ENCODE results near the gene KRT1.

The KRT1 gene

GRCh38 chr12:52689239-52689638, 9.0 kb upstream of the KRT1 start:
- Histone ChIP-seq H3K9me3 (ENCODE audit: control insufficient read depth, low read depth, low read length) (no peaks in the 10 kb centered on the region), H3K4me1 (ENCODE audit: control insufficient read depth, low read depth, low read length) (peaks cover 6% of the 10 kb centered on the region), H3K4me3 (ENCODE audit: low read length) (no peak overlapping the region), H3K36me3 (ENCODE audit: control insufficient read depth, low read depth, low read length) (no peaks in the 10 kb centered on the region), H3K27me3 (ENCODE audit: control insufficient read depth, insufficient read depth, low read length) (peaks cover 27% of the 10 kb centered on the region), H3K27ac (ENCODE audit: low read length) (no peak overlapping the region), H3K9ac (ENCODE audit: low read length) (no peak overlapping the region)

- no peak overlapping the region for H3K27ac ChIP-seq (ENCODE audit: low read length)
- peaks cover 27% of the 10 kb centered on the region for H3K27me3 ChIP-seq (ENCODE audit: control insufficient read depth, insufficient read depth, low read length)
- no peaks in the 10 kb centered on the region for H3K9me3 ChIP-seq (ENCODE audit: control insufficient read depth, low read depth, low read length)
- H3K36me3 ChIP-seq (ENCODE audit: control insufficient read depth, low read depth, low read length) = no peaks in the 10 kb centered on the region
- H3K4me1 ChIP-seq (ENCODE audit: control insufficient read depth, low read depth, low read length) = peaks cover 6% of the 10 kb centered on the region
- H3K4me3 ChIP-seq (ENCODE audit: low read length) = no peak overlapping the region
- no peak overlapping the region for H3K9ac ChIP-seq (ENCODE audit: low read length)
Measured at GRCh38 chr12:52688481-52688880, 8.3 kb upstream of the KRT1 start.

DNA sequence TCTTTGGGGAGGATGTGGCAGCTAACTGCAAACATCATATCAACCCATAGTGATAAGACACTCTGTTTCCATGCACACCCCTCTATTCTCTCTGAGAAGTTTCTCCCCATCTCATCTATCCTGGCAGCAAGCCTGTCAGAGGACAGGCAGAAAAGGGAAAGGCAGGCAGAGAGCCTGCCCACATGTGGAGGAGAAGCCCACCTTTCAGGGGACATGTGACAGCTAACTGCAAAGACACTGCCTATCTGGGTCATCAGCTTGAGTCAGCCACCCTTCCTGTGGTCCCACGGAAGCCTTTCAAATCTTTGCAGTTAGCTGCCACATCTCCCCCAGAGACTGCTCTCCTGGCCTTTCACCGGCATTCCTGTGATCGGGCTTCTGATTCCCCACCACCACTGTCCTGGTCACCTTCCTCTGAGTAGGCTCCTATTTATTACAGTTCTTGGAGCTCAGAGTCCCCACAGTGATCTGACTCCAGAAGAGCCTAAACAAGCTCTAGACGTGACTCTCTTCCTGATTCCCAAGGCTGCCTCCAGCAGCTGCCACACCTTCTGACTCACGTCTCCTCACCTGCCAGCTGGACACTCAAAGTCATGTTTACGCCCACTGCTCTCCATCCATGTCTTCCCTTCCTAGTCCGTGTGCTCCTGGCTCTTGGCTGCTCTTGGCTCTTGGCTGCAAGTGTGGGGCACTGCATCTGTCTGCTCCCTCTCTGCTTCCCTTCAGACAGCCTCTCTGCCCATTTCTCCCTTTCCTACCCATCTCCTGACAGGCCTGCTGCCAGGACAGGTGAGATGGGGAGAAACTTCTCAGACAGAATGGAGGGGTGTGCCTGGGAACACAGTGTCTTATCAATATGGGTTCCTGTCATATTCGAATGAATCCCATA, 7.5 kb upstream of the KRT1 start:
- Histone ChIP-seq H3K27ac (ENCODE audit: low read length) (no peak overlapping the region), H3K4me3 (ENCODE audit: low read length) (no peak overlapping the region), H3K36me3 (ENCODE audit: control insufficient read depth, low read depth, low read length) (no peaks in the 10 kb centered on the region), H3K27me3 (ENCODE audit: control insufficient read depth, insufficient read depth, low read length) (peaks cover 27% of the 10 kb centered on the region), H3K9ac (ENCODE audit: low read length) (no peak overlapping the region), H3K4me1 (ENCODE audit: control insufficient read depth, low read depth, low read length) (peaks cover 6% of the 10 kb centered on the region), H3K9me3 (ENCODE audit: control insufficient read depth, low read depth, low read length) (no peaks in the 10 kb centered on the region)

GRCh38 chr12:52686756-52687487, 6.7 kb upstream of the KRT1 start:
- Histone ChIP-seq H3K9ac (ENCODE audit: low read length) (no peak overlapping the region), H3K27me3 (ENCODE audit: control insufficient read depth, insufficient read depth, low read length) (peaks cover 24% of the 10 kb centered on the region), H3K4me1 (ENCODE audit: control insufficient read depth, low read depth, low read length) (peaks cover 6% of the 10 kb centered on the region), H3K36me3 (ENCODE audit: control insufficient read depth, low read depth, low read length) (no peaks in the 10 kb centered on the region), H3K27ac (ENCODE audit: low read length) (no peak overlapping the region), H3K9me3 (ENCODE audit: control insufficient read depth, low read depth, low read length) (no peaks in the 10 kb centered on the region), H3K4me3 (ENCODE audit: low read length) (no peak overlapping the region)

DNA sequence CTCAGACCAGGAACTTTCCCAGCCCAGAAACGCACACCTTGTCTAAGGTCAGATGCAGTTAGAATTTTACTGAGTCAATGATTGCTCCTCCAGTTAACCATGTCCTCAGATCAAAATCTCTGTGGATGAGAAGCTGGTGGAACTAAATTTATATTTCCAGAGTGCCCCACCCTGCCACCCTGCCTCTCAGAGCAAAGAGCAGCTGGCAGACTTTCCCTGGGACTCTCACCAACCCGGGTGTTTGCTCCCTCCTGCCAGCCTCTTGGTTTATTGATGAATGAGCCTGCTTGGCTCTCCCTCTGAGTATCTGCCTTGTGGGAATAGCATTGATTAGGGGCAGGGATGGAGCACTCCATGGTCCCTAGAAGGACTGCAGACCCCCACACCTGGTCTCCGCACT, 5.9 kb upstream of the KRT1 start:
- H3K9me3 ChIP-seq (ENCODE audit: control insufficient read depth, low read depth, low read length) = no peaks in the 10 kb centered on the region
- H3K4me1 ChIP-seq (ENCODE audit: control insufficient read depth, low read depth, low read length) = peaks cover 6% of the 10 kb centered on the region
- H3K27ac ChIP-seq (ENCODE audit: low read length) = no peak overlapping the region
- H3K9ac ChIP-seq (ENCODE audit: low read length) = no peak overlapping the region
- H3K4me3 ChIP-seq (ENCODE audit: low read length) = no peak overlapping the region
- H3K27me3 ChIP-seq (ENCODE audit: control insufficient read depth, insufficient read depth, low read length) = peaks cover 16% of the 10 kb centered on the region
- no peaks in the 10 kb centered on the region for H3K36me3 ChIP-seq (ENCODE audit: control insufficient read depth, low read depth, low read length)

- no peaks in the 10 kb centered on the region for H3K36me3 ChIP-seq (ENCODE audit: control insufficient read depth, low read depth, low read length)
- peaks cover 1% of the 10 kb centered on the region for H3K4me1 ChIP-seq (ENCODE audit: control insufficient read depth, low read depth, low read length)
- H3K9me3 ChIP-seq (ENCODE audit: control insufficient read depth, low read depth, low read length) = no peaks in the 10 kb centered on the region
- H3K27ac ChIP-seq (ENCODE audit: low read length) = no peak overlapping the region
- no peak overlapping the region for H3K9ac ChIP-seq (ENCODE audit: low read length)
- H3K27me3 ChIP-seq (ENCODE audit: control insufficient read depth, insufficient read depth, low read length) = peaks cover 10% of the 10 kb centered on the region
- no peak overlapping the region for H3K4me3 ChIP-seq (ENCODE audit: low read length)
Measured at GRCh38 chr12:52685406-52685890, 5.2 kb upstream of the KRT1 start.

- no peaks in the 10 kb centered on the region for H3K27me3 ChIP-seq (ENCODE audit: control insufficient read depth, insufficient read depth, low read length)
- H3K27ac ChIP-seq (ENCODE audit: low read length) = no peak overlapping the region
- H3K4me3 ChIP-seq (ENCODE audit: low read length) = no peak overlapping the region
- no peaks in the 10 kb centered on the region for H3K9me3 ChIP-seq (ENCODE audit: control insufficient read depth, low read depth, low read length)
- no peaks in the 10 kb centered on the region for H3K36me3 ChIP-seq (ENCODE audit: control insufficient read depth, low read depth, low read length)
- no peaks in the 10 kb centered on the region for H3K4me1 ChIP-seq (ENCODE audit: control insufficient read depth, low read depth, low read length)
- H3K9ac ChIP-seq (ENCODE audit: low read length) = no peak overlapping the region
Measured at GRCh38 chr12:52684431-52684830, 4.2 kb upstream of the KRT1 start.

- Histone ChIP-seq H3K4me1 (ENCODE audit: control insufficient read depth, low read depth, low read length) (no peaks in the 10 kb centered on the region), H3K27ac (ENCODE audit: low read length) (no peak overlapping the region), H3K36me3 (ENCODE audit: control insufficient read depth, low read depth, low read length) (no peaks in the 10 kb centered on the region), H3K4me3 (ENCODE audit: low read length) (no peak overlapping the region), H3K27me3 (ENCODE audit: control insufficient read depth, insufficient read depth, low read length) (no peaks in the 10 kb centered on the region), H3K9ac (ENCODE audit: low read length) (no peak overlapping the region), H3K9me3 (ENCODE audit: control insufficient read depth, low read depth, low read length) (no peaks in the 10 kb centered on the region)
Measured at GRCh38 chr12:52683575-52684300, 3.5 kb upstream of the KRT1 start.

DNA sequence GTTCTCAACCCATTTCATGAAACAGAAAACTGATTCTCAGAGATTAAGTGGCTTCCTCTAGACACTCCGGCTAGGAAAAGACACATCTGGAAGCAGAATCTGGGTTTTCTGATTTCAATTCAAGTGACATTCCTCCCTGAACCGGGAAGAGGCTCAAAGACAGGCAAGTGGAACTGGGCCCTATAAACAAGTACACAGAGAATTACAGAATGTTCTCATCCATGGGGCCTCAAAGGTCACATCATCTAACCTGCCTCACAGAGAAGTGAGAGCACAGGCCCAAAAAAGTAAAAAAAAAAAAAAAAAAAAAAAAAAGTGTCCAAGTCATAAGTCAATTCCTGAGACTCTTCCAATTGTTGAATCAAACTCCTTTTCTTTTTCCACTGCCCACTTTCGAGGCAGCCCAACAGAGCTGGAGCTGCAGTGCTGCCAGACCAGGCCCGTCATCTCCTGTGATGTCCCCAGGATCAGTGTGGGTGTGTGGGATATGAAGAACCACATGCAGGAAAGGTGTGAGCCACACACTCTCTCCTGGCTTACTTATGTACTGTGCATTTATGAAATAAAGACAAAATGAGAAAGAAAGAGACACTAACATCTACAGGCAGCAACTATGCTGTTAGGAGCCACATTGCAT, 2.8 kb upstream of the KRT1 start:
- Histone ChIP-seq H3K4me1 (ENCODE audit: control insufficient read depth, low read depth, low read length) (no peaks in the 10 kb centered on the region), H3K27ac (ENCODE audit: low read length) (no peak overlapping the region), H3K36me3 (ENCODE audit: control insufficient read depth, low read depth, low read length) (no peaks in the 10 kb centered on the region), H3K9me3 (ENCODE audit: control insufficient read depth, low read depth, low read length) (no peaks in the 10 kb centered on the region), H3K27me3 (ENCODE audit: control insufficient read depth, insufficient read depth, low read length) (no peaks in the 10 kb centered on the region), H3K4me3 (ENCODE audit: low read length) (no peak overlapping the region), H3K9ac (ENCODE audit: low read length) (no peak overlapping the region)

GRCh38 chr12:52682381-52682660, 2.1 kb upstream of the KRT1 start:
- no peak overlapping the region for H3K4me3 ChIP-seq (ENCODE audit: low read length)
- no peaks in the 10 kb centered on the region for H3K4me1 ChIP-seq (ENCODE audit: control insufficient read depth, low read depth, low read length)
- H3K9ac ChIP-seq (ENCODE audit: low read length) = no peak overlapping the region
- no peaks in the 10 kb centered on the region for H3K36me3 ChIP-seq (ENCODE audit: control insufficient read depth, low read depth, low read length)
- no peaks in the 10 kb centered on the region for H3K27me3 ChIP-seq (ENCODE audit: control insufficient read depth, insufficient read depth, low read length)
- H3K27ac ChIP-seq (ENCODE audit: low read length) = no peak overlapping the region
- H3K9me3 ChIP-seq (ENCODE audit: control insufficient read depth, low read depth, low read length) = no peaks in the 10 kb centered on the region

Data from iPS-18a (cell line).